ENCODE measurements around the gene NTN5. TPM values are rescaled to one million over a fixed set of nuclear protein-coding genes. Genes with fewer than 3 reads are reported as not detected.

NTN5 gene
- total and polyA plus RNA-seq, 9 of the 15 experiments (the other 6 are each of a cell fraction or from before 2014, with no cell fraction given) = not detected

GRCh38 chr19:48687776-48688175, 15.0 kb upstream of the NTN5 start:
- 44% methylated on average over 3 of the region's 3 CpGs for WGBS (ENCODE audit: insufficient coverage, low coverage, missing lambda C conversion rate)
- H3K4me3 ChIP-seq = no peak overlapping the region
- intact Hi-C loops (cut with micrococcal nuclease) = no loop called here
- CTCF ChIA-PET (ENCODE audit: low intra/inter-chr PET ratio) = no interaction called here
- POLR2A ChIA-PET = interaction anchor here (1.0 kb wide), 1 partner anchor 25 kb away, joined by 3 read pairs; no protein-coding TSS in a partner anchor
- no peak overlapping the region for H3K4me2 ChIP-seq (ENCODE audit: insufficient read depth, low read length)
- no peak overlapping the region for H3K27ac ChIP-seq (ENCODE audit: extremely low read depth, low read depth, low read length)
- no peaks in the 10 kb centered on the region for H3K36me3 ChIP-seq (ENCODE audit: control insufficient read depth, insufficient read depth, low read length)
- no peaks in the 10 kb centered on the region for H3K9me1 ChIP-seq (ENCODE audit: control insufficient read depth, insufficient read depth, low read length)
- no peak for DNase-seq (ENCODE audit: extremely low read depth in 1 of 4, low spot score in 3 of 4)
- H2AFZ ChIP-seq (ENCODE audit: low read depth, low read length) = no peak overlapping the region
- H3K9me3 ChIP-seq (replicated peaks; ENCODE audit: control insufficient read depth, insufficient read depth, low read depth, low read length) = no peaks in the 10 kb centered on the region
- H3K9ac ChIP-seq (ENCODE audit: insufficient read depth in 1 of 2, low read depth in 2 of 2, low read length in 2 of 2) = no peak overlapping the region
- in situ Hi-C loops (cut with MboI) = no loop called here
- H3K27me3 ChIP-seq (ENCODE audit: control insufficient read depth in 2 of 2, insufficient read depth in 2 of 2, low read length in 2 of 2) = no peaks in the 10 kb centered on the region
- ATAC-seq = no peak
- no peak for TF ChIP-seq STAG1 (CRISPR knock-in tag; IDR thresholded peaks at IDR 0.05; ENCODE audit: borderline replicate concordance)
- TF ChIP-seq ELK3 (CRISPR knock-in tag; IDR thresholded peaks at IDR 0.05) = no peak
- no peak for TF ChIP-seq HNRNPH1 (optimal IDR thresholded peaks at IDR 0.05; ENCODE audit: low read depth, low read length)
- TF ChIP-seq ZNF407 (IDR thresholded peaks at IDR 0.05; ENCODE audit: low read depth) = no peak
- no peak for TF ChIP-seq MCM3 (IDR thresholded peaks at IDR 0.05)
- no peak for TF ChIP-seq KDM2B (CRISPR knock-in tag; IDR thresholded peaks at IDR 0.05)
- no peak for TF ChIP-seq TAL1 (IDR thresholded peaks at IDR 0.05)
- peaks cover 4 to 12% of the 10 kb centered on the region in 2 experiments; a peak in 3 of 5 replicates for H3K4me1 ChIP-seq (replicated peaks in 1 of 2; ENCODE audit: control insufficient read depth in 2 of 2, insufficient read depth in 2 of 2, low read length in 2 of 2)
- BruUV-seq (replicated peaks) = no TSS peak
- no peaks in the 10 kb centered on the region for H3K79me2 ChIP-seq (ENCODE audit: control insufficient read depth, insufficient read depth, low read length)
- H4K20me1 ChIP-seq (replicated peaks; ENCODE audit: control insufficient read depth, insufficient read depth, low read length) = no peaks in the 10 kb centered on the region
- no peak for FAIRE-seq
